Mesothelial cell of epicardium (in vitro differentiated cells): Measurements from ENCODE around the gene MAEA. TPM values are rescaled to one million over a fixed set of nuclear protein-coding genes. Genes with fewer than 3 reads are reported as not detected.
"Not testable (repeated sequence)": the region's sequence is repeated elsewhere in the genome, so short reads cannot be mapped to it uniquely, and the experiment has no call there.

Source experiments
- DNase-seq, 2 experiments: peaks; one replicate each; pipeline ENCODE4 v3.0.0; 2021; ENCODE audit warnings: low spot score in 2 of 2; ENCODE audit not compliant: unreplicated experiment in 2 of 2
- H3K27ac Mint-ChIP-seq: 2 replicates; pipeline ENCODE4 v1.8.0; 2021; ENCODE audit warnings: mixed read lengths
- H3K27me3 Mint-ChIP-seq: 2 replicates; pipeline ENCODE4 v1.8.0; 2021; ENCODE audit warnings: low read depth, mixed read lengths
- H3K36me3 Mint-ChIP-seq: 2 replicates; pipeline ENCODE4 v1.8.0; 2021; ENCODE audit warnings: mixed read lengths
- H3K4me1 Mint-ChIP-seq: 2 replicates; pipeline ENCODE4 v1.8.0; 2021; ENCODE audit warnings: mixed read lengths
- H3K4me3 Mint-ChIP-seq: 2 replicates; pipeline ENCODE4 v1.8.0; 2021; ENCODE audit warnings: mild to moderate bottlenecking, moderate library complexity, mixed read lengths
- H3K9me3 Mint-ChIP-seq: 2 replicates; pipeline ENCODE4 v1.8.0; 2021; ENCODE audit warnings: mixed read lengths
- CTCF ChIP-seq: fragments of 200-600 bp; sonication (generic); IDR thresholded peaks from one replicate; pipeline ENCODE4 v1.5.0; 2021; ENCODE audit warnings: antibody characterized with exemption; ENCODE audit not compliant: unreplicated experiment
- total RNA-seq: library from RNA; stranded (reverse); gene quantifications from 3 replicates; pipeline ENCODE4 v1.2.1, GENCODE V29; 2021

The MAEA gene
- total RNA-seq, 1 donor from 2014 or later, result 73.4 TPM

GRCh38 chr4:1290165-1290977 is 680 bp downstream of the MAEA start:
- Mint-ChIP-seq H3K36me3 (peaks cover 1% of the 10 kb centered on the region), H3K27me3 (no peaks in the 10 kb centered on the region), H3K4me1 (peaks cover 27% of the 10 kb centered on the region), H3K4me3 (peak overlapping the region; percentile 94), H3K27ac (peak overlapping the region; percentile 96), H3K9me3 (peaks cover 5% of the 10 kb centered on the region)
- no peak for DNase-seq
- TF ChIP-seq CTCF, result no peak

GRCh38 chr4:1291091-1291490 is 1.4 kb downstream of the MAEA start:
- H3K9me3 Mint-ChIP-seq, result peaks cover 4% of the 10 kb centered on the region
- H3K27me3 Mint-ChIP-seq, result no peaks in the 10 kb centered on the region
- no peak for TF ChIP-seq CTCF
- peak overlapping the region; percentile 96 for H3K27ac Mint-ChIP-seq
- peaks cover 1% of the 10 kb centered on the region for H3K36me3 Mint-ChIP-seq
- DNase-seq, result no peak
- H3K4me1 Mint-ChIP-seq, result peaks cover 27% of the 10 kb centered on the region
- H3K4me3 Mint-ChIP-seq, result peak overlapping the region; percentile 94

- peaks cover 1% of the 10 kb centered on the region for H3K36me3 Mint-ChIP-seq
- peak overlapping the region; percentile 47 for H3K27ac Mint-ChIP-seq
- no peaks in the 10 kb centered on the region for H3K27me3 Mint-ChIP-seq
- no peak for TF ChIP-seq CTCF
- H3K9me3 Mint-ChIP-seq, result no peaks in the 10 kb centered on the region
- peaks cover 34% of the 10 kb centered on the region for H3K4me1 Mint-ChIP-seq
- H3K4me3 Mint-ChIP-seq, result peak overlapping the region; percentile 94
- no peak for DNase-seq
These were observed 2.5 kb downstream of the MAEA start for GRCh38 chr4:1291996-1292702.

GRCh38 chr4:1292703-1293011 is 3.0 kb downstream of the MAEA start:
- not testable (repeated sequence) for H3K9me3 Mint-ChIP-seq, H3K27me3 Mint-ChIP-seq, DNase-seq, H3K36me3 Mint-ChIP-seq, H3K4me3 Mint-ChIP-seq, H3K27ac Mint-ChIP-seq
- peaks cover 36% of the 10 kb centered on the region for H3K4me1 Mint-ChIP-seq

GRCh38 chr4:1293531-1293941 is 3.8 kb downstream of the MAEA start:
- H3K9me3 Mint-ChIP-seq, result no peaks in the 10 kb centered on the region
- H3K36me3 Mint-ChIP-seq, result peaks cover 6% of the 10 kb centered on the region
- no peaks in the 10 kb centered on the region for H3K27me3 Mint-ChIP-seq
- H3K27ac Mint-ChIP-seq, result no peak overlapping the region
- H3K4me1 Mint-ChIP-seq, result peaks cover 36% of the 10 kb centered on the region
- no peak for TF ChIP-seq CTCF
- H3K4me3 Mint-ChIP-seq, result no peak overlapping the region
- no peak for DNase-seq

- Mint-ChIP-seq H3K36me3 (peaks cover 6% of the 10 kb centered on the region), H3K27ac (no peak overlapping the region), H3K4me3 (no peak overlapping the region), H3K27me3 (no peaks in the 10 kb centered on the region), H3K4me1 (peaks cover 32% of the 10 kb centered on the region), H3K9me3 (no peaks in the 10 kb centered on the region)
- no peak for DNase-seq
- no peak for TF ChIP-seq CTCF
These were observed 4.3 kb downstream of the MAEA start for GRCh38 chr4:1293991-1294390.
